RCC 7860 (cell line): ENCODE data around the gene PLK5.
"Not testable (repeated sequence)": the region's sequence is repeated elsewhere in the genome, so short reads cannot be mapped to it uniquely, and the experiment has no call there.

Experiments
- DNase-seq: peaks from one replicate; pipeline ENCODE4 v3.0.0-alpha.2; 2015; ENCODE audit warnings: low spot score
- FAIRE-seq: peaks from 2 replicates; lab custom pipeline; 2012; peaks lifted over from hg19 to GRCh38; lab: Jason Lieb, UNC

PLK5 gene

GRCh38 chr19:1505991-1506881 is 17.6 kb upstream of the PLK5 start:
- no peak for FAIRE-seq
- no peak for DNase-seq

- FAIRE-seq = no peak
- DNase-seq = no peak
Observed at GRCh38 chr19:1507192-1507660, 16.7 kb upstream of the PLK5 start.

- peak; percentile 52 for DNase-seq
- FAIRE-seq = no peak
Observed at GRCh38 chr19:1507763-1508506, 15.9 kb upstream of the PLK5 start.

- DNase-seq (no peak), FAIRE-seq (no peak)
Observed at GRCh38 chr19:1508507-1508856, 15.4 kb upstream of the PLK5 start.

GRCh38 chr19:1509602-1510441 is 14.1 kb upstream of the PLK5 start:
- no peak for DNase-seq
- no peak for FAIRE-seq

GRCh38 chr19:1510442-1510806 is 13.5 kb upstream of the PLK5 start:
- DNase-seq = no peak
- FAIRE-seq = no peak

- DNase-seq (no peak), FAIRE-seq (no peak)
Observed at GRCh38 chr19:1510807-1511206, 13.1 kb upstream of the PLK5 start.

GRCh38 chr19:1511318-1512317 is 12.3 kb upstream of the PLK5 start:
- no peak for FAIRE-seq
- DNase-seq = no peak

- FAIRE-seq (no peak), DNase-seq (peak; percentile 47)
Observed at GRCh38 chr19:1512671-1513498, 11.0 kb upstream of the PLK5 start, which contains the start of gene ADAMTSL5. Gene ADAMTSL5 (minus strand): TSS chr19:1513019. CDS start chr19:1510943, 2,076 bp downstream.

- DNase-seq (peak; percentile 36), FAIRE-seq (no peak)
Observed at GRCh38 chr19:1513499-1514294, 10.2 kb upstream of the PLK5 start.

GRCh38 chr19:1514295-1514661 is 9.6 kb upstream of the PLK5 start:
- DNase-seq (no peak), FAIRE-seq (no peak)

GRCh38 chr19:1514986-1515721 is 8.7 kb upstream of the PLK5 start:
- DNase-seq (no peak), FAIRE-seq (no peak)

- FAIRE-seq (no peak), DNase-seq (no peak)
Observed at GRCh38 chr19:1516395-1516753, 7.5 kb upstream of the PLK5 start.

- DNase-seq (no peak), FAIRE-seq (no peak)
Observed at GRCh38 chr19:1518471-1518870, 5.4 kb upstream of the PLK5 start.

- FAIRE-seq, DNase-seq: not testable (repeated sequence)
Observed at GRCh38 chr19:1519802-1520201, 4.1 kb upstream of the PLK5 start.

GRCh38 chr19:1520203-1520780 is 3.6 kb upstream of the PLK5 start:
- no peak for FAIRE-seq
- no peak for DNase-seq

GRCh38 chr19:1521636-1522035 is 2.2 kb upstream of the PLK5 start:
- DNase-seq = no peak

More at GRCh38 chr19:1521636-1522035, 2.2 kb upstream of the PLK5 start:
- no peak for FAIRE-seq
